GM12872 (cell line): ENCODE results near the gene ITIH4.

Experiments used
- TF ChIP-seq, protein P1 (sequence below): IDR thresholded peaks from 3 replicates; pipeline ENCODE4 v1.5.1; 2011; ENCODE audit warnings: low read depth, mild to moderate bottlenecking, low read length, moderate library complexity; ENCODE audit not compliant: insufficient read depth

Gene ITIH4

DNA sequence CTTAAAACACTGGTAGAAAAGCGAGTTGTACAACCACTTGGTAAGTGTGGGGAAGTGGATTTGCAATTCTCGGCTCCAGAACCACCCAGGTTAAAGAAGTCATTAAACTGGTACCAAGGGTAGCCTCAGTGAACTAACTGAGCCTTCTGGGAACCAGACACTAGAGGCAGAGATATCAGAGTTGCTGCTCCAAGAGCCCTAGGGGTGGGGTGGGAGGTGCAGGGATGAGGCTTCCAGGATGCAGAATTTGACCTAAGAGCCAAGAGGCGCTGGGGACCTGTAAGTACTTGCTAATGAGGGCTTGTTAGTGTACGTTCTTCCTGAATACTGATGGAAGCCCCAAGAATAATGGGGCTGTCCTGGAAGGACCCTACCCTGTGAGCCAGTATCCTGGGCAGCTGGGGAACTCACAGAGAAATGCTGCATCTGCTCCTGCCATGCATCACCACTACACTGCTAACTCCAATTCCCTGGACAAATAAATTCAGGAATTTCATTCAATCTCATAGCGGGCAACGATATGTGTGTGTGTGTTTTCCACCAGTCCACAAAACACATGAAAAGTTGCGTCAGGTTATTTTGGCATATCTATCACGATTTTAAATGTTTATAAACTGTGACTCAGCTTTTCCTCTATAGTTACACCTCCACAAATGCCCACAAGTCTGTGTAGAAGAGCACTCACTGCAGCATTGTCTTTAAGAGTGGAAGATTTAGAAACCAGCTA lies 43.1 kb upstream of the ITIH4 start:
- TF ChIP-seq, protein P1, sequence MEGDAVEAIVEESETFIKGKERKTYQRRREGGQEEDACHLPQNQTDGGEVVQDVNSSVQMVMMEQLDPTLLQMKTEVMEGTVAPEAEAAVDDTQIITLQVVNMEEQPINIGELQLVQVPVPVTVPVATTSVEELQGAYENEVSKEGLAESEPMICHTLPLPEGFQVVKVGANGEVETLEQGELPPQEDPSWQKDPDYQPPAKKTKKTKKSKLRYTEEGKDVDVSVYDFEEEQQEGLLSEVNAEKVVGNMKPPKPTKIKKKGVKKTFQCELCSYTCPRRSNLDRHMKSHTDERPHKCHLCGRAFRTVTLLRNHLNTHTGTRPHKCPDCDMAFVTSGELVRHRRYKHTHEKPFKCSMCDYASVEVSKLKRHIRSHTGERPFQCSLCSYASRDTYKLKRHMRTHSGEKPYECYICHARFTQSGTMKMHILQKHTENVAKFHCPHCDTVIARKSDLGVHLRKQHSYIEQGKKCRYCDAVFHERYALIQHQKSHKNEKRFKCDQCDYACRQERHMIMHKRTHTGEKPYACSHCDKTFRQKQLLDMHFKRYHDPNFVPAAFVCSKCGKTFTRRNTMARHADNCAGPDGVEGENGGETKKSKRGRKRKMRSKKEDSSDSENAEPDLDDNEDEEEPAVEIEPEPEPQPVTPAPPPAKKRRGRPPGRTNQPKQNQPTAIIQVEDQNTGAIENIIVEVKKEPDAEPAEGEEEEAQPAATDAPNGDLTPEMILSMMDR = no peak

DNA sequence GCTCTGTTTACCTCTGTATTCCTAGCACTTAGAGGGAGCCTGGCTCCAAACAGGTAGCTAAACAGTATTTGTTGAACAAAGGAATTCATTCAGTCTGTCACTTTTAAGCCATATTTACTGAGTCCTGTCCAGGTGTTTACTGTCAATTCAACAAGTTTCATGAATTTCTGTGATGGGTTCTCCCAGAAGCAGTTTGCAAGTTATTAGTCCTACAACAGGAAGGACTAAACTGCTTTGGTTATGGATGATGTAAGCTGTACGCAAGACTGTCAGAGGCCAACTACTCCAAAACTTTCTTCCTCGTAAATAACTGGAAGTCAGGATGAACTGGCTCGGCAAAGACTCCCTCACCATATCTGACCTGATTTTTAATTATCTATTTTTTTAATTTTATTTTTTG lies 41.8 kb upstream of the ITIH4 start:
- TF ChIP-seq, protein P1 = no peak

DNA sequence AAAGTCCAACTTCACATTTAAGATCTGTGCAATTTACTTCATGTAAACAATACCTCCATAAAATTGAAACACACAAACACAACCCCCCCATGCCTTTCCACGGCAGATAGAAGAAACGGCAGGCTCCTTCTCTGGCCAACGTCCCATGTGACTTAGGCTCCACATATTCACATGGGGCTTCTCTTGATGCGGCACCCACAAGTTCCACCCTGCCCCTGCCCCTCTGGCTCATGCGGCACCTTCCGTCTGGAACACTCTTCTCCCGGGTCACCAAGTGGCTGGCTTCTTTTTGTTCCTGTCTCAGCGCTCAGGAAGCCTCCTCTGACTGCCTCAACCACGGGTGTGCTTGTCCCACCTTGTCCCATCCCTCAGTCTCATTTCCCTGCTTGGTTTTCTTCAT lies 41.3 kb upstream of the ITIH4 start:
- TF ChIP-seq, protein P1 = no peak

DNA sequence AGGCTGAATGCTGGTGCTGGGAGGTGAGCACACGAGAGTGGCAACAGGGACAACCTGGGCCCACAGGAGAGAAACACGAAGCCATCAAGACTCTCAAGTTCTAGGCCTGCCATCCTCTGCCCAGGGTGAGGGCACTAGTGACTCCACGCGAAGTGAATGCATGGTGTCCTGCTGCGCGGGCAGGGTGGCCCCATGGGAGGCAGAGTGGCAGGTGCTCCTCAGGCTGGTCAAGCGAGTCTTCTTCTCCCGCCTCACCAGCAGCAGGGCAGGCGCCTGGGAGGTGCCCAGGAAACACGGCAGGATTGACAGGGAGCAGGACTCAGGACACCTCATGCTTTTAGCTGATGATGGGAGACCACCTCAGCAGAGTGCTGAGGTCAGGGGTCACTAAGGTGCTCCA lies 40.0 kb upstream of the ITIH4 start:
- TF ChIP-seq, protein P1 = no peak

DNA sequence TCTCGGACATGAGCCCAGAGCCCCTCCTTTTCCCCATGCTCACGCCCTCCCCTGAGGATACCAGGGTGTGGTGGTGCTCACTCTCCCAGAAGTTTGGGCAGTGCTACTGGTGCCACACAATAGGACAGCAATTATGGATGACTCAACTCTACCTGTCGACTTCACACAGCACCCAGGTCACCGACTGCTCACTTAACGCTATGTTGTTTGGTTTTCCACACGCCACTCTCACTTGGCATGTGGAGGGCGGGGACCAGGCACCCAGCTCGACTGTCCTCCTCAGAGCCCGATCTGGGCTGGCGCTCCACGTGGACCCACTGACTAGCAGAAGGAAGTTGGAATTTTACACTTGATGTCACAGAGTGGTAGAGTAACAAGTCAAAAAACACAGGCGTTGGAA lies 36.0 kb upstream of the ITIH4 start:
- TF ChIP-seq, protein P1 = no peak

DNA sequence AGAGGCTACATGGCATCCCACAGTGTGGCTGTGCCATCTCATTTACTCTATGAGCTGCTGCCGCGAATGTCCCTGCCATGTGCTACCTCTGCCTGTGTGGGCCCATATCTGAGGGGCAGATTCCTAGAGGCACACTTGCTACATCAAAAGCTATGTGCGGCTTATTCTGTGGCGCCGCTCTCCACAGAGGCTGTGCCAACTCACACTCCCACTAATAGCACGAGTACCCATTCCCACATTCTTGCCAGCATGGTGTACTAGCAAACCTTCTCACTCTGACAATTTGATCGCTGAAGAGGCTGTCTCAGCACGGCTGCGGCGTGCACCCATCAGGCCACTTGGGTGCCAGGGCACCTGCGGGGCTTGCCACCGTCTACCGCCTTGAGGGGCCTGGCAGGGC lies 35.5 kb upstream of the ITIH4 start:
- TF ChIP-seq, protein P1 = no peak

DNA sequence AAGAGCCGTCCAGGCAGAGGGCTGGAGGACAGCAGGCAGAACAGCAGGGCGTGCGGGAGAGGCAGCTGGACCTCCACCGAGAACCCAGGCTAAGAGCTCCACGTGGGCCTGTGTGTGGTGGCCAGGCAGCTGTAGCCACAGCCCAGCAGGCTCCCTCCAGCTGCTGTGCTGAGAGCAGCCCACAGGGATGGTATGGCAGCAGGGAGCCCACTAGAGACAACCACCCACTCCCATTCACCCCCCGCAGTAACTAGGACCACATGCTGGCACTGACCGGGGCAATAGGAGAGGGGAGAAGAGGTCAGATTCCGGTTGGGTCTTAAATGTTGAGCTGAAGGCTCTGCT lies 29.9 kb upstream of the ITIH4 start:
- TF ChIP-seq, protein P1 = no peak
